Measurements from ENCODE around the gene SVOP.
A peak's percentile ranks its signal among the peaks of the same experiment; 100 is the strongest.

The SVOP gene

DNA sequence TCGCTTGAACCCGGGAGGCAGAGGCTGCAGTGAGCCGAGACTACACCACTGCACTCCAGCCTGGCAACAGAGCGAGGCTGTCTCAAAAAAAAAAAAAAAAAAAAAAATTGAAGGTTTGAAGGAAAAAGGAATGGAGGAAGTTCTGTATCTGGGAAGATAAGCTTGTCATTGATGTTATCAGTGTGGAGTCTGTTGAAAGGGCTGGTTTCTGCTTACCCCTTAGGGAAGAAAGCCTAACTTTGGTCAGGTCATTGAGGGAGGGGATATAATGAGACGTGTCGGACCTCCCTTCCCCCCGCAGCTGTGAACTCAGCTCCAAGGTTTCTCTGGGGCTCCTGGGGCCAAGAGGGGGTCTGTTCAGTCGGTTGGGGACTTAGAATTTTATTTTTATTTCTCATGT, 124.5 kb downstream of the SVOP start:
- no peak for TF ChIP-seq ZFX (IDR thresholded peaks at IDR 0.05; ENCODE audit: borderline replicate concordance)
- TF ChIP-seq, protein P1, sequence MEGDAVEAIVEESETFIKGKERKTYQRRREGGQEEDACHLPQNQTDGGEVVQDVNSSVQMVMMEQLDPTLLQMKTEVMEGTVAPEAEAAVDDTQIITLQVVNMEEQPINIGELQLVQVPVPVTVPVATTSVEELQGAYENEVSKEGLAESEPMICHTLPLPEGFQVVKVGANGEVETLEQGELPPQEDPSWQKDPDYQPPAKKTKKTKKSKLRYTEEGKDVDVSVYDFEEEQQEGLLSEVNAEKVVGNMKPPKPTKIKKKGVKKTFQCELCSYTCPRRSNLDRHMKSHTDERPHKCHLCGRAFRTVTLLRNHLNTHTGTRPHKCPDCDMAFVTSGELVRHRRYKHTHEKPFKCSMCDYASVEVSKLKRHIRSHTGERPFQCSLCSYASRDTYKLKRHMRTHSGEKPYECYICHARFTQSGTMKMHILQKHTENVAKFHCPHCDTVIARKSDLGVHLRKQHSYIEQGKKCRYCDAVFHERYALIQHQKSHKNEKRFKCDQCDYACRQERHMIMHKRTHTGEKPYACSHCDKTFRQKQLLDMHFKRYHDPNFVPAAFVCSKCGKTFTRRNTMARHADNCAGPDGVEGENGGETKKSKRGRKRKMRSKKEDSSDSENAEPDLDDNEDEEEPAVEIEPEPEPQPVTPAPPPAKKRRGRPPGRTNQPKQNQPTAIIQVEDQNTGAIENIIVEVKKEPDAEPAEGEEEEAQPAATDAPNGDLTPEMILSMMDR (IDR thresholded peaks at IDR 0.05) = no peak
- no peak overlapping the region for H3K27ac ChIP-seq

DNA sequence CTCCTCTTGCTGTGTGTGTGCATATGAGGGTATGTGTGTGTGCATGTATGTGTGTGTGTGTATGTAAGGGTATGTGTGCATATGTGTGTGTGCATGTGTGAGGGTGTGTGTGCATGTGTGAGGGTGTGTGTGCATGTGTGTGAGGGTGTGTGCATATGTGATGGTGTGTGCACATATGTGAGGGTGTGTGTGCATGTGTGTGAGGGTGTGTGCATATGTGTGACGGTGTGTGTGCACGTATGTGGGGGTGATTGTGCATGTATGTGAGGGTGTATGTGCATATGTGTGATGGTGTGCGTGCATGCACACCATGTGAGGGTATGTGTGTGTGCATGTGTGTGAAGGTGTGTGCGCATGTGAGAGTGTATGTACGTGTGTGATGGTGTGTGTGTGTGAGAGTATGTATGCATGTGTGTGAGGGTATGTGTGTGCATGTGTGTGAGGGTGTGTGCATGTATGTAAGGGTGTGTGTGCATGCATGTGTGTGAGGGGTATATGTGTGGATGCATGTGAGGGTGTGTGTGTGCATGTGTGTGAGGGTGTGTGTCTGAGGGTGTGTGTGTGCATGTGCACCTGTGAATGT, 125.6 kb downstream of the SVOP start:
- TF ChIP-seq, protein P1 (IDR thresholded peaks at IDR 0.05) = no peak
- no peak for TF ChIP-seq ZFX (IDR thresholded peaks at IDR 0.05; ENCODE audit: borderline replicate concordance)
- H3K27ac ChIP-seq = no peak overlapping the region

DNA sequence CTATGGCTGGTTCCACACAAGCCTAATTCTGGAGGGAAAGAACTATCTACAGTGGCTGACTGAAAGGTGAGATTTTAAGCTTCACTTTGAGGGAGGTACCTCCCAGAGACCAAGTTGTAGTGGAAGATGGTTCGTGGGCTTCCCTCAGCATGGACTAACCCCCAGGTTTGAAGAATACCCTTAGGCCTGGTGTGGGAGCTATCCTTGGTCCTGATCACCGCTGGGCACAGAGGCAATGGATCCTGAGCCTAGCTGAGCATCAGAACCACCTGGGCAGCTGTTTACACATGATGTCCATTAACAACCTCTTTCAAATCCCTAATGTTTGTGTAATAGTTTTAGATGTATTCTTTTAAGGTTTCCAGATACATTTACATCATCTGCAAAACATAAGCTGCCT, 130.7 kb downstream of the SVOP start:
- no peak overlapping the region for H3K27ac ChIP-seq
- TF ChIP-seq ZFX (IDR thresholded peaks at IDR 0.05; ENCODE audit: borderline replicate concordance) = no peak
- TF ChIP-seq, protein P1 (IDR thresholded peaks at IDR 0.05) = no peak

DNA sequence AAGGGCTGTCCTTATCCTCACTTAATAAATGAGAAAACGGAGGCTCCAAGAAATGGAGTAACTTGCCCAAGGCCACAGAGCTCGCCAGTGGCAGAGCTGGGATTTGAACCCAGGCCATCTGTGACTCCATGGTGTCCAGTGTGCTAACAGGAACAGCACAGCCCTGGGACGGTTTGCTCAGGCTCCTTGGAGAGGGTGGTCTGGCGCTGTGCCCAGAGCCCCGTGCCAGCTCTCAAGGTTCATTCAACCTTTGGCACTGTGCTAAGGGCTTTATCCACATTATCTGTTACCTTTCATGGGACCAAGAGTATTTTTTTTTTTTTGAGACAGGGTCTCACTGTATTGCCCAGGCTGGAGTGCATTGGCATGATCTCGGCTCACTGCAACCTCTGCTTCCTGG, 132.8 kb downstream of the SVOP start:
- TF ChIP-seq, protein P1 (IDR thresholded peaks at IDR 0.05) = no peak
- no peak for TF ChIP-seq ZFX (IDR thresholded peaks at IDR 0.05; ENCODE audit: borderline replicate concordance)
- no peak overlapping the region for H3K27ac ChIP-seq

DNA sequence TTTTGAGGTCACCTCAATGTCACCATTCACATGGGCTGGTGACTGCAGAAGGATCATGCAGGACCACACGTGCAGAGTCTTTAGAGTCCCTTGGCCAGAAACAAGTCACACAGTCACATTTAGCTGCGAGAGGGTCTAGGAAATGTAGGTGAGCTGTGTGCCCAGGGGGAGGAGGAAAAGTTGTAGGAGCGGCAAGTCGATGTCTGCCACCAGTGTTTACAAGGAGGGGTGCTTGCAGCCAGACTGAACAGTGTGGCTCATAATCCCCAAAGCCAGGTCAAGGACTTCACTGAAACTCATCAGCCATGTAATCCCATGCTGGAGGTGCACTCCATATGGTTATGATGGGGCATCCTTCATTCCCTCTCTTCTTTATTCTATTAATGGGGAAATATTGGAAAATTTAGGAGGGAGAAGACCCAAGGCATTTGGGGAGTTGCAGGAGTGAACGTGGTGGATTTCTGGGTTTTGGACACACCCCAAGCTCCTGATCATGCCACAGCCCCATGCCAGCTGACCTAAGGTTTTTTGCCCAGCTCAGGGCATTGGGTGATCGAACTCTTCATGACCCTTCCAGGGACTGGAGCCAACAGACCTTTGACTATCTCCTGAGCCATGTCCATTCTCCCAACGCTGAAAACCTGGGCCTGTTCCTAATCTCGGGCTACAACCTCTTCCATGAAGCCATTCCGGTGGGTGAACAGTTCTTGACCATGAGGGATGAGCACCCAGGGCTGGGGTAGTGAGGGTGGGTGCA, 133.8 kb downstream of the SVOP start:
- no peak for TF ChIP-seq ZFX (IDR thresholded peaks at IDR 0.05; ENCODE audit: borderline replicate concordance)
- TF ChIP-seq, protein P1 (IDR thresholded peaks at IDR 0.05) = no peak

DNA sequence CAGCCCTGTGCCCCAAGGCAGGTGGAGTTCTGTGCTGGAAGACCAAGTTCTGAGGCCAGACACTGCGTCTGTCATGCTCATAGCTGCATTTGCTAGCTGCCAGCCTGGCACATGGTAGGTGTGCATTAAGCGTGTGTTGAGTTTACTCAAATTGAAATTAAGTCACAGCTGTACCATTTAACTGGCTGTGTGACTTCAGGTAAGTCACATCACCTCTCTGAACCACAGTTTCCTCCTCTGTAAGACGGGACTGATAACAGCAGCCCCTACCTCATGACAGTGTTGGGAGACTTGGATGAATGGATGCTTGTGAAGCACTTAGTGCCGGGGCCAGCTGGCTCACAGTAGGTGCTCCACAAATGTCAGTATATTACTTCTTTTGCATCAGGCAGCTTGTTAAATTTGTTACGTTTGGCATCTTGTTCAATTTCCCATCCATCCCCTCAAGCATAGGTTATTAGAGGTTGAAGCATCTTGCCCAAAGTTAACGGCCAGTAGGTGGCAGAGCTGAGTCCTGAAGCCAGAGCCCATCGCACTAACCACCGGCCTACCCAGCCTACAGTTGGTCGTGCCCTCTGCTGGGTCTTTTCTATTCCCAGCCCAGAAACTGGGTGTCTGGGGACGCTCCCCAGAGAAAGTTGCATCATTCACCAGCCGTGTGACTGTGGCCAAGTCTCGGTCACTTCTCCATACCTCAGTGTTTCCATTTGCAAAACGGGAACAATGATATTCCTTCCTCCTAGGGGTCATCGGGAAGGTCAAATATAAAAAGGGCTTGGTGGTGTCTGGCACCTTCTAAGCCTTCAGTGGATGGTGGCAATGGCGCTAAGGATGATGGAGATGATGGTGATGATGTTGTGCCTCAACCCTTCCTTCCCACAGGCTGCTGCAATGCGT, 136.5 kb downstream of the SVOP start:
- TF ChIP-seq, protein P1 (IDR thresholded peaks at IDR 0.05) = peak; percentile 95
- TF ChIP-seq ZFX (IDR thresholded peaks at IDR 0.05; ENCODE audit: borderline replicate concordance) = no peak
- no peak overlapping the region for H3K27ac ChIP-seq

More for the DNA sequence above, 133.8 kb downstream of the SVOP start:
- H3K27ac ChIP-seq = no peak overlapping the region
